Bronchial epithelial cell (primary cell): Measurements from ENCODE around the gene TPPP. TPM values are rescaled to one million over a fixed set of nuclear protein-coding genes. Genes with fewer than 3 reads are reported as not detected.
"Not testable (repeated sequence)": the region's sequence is repeated elsewhere in the genome, so short reads cannot be mapped to it uniquely, and the experiment has no call there.

Experiments
- DNase-seq: peaks from one replicate; pipeline ENCODE4 v3.0.0-alpha.2; 2010; ENCODE audit warnings: low read depth
- FAIRE-seq: peaks from 2 replicates; lab custom pipeline; 2011; peaks lifted over from hg19 to GRCh38; lab: Jason Lieb, UNC
- H3K27me3 ChIP-seq: 2 replicates; pipeline ENCODE4 v1.5.1; 2011; ENCODE audit warnings: low read length; ENCODE audit not compliant: control insufficient read depth, insufficient read depth
- H3K36me3 ChIP-seq: 2 replicates; pipeline ENCODE4 v1.5.1; 2011; ENCODE audit warnings: low read length; ENCODE audit not compliant: control insufficient read depth, insufficient read depth
- H3K4me3 ChIP-seq: 2 replicates; pipeline ENCODE4 v1.5.1; 2011; ENCODE audit warnings: mild to moderate bottlenecking, low read depth, low read length, control low read depth
- total RNA-seq: library from RNA; depleted of rRNA; stranded (reverse); fragments of >200 nt; gene quantifications from 2 replicates; pipeline ENCODE4 v1.2.1, GENCODE V29; 2014
- TF ChIP-seq, protein P1 (sequence below): IDR thresholded peaks from 2 replicates; pipeline ENCODE4 v1.5.1; 2011; ENCODE audit warnings: mild to moderate bottlenecking, moderate library complexity, low read length, control low read depth, inconsistent platforms; ENCODE audit not compliant: insufficient read depth, severe bottlenecking

Gene TPPP
- 1.6 and 2.4 TPM in 2 replicates for total RNA-seq

GRCh38 chr5:693271-694041 is at the start of gene TPPP:
TSS of gene TPPP (minus strand) at chr5:693352. CDS start at chr5:678060, 15,292 bp downstream.
- FAIRE-seq, H3K27me3 ChIP-seq, H3K36me3 ChIP-seq: not testable (repeated sequence)
- H3K4me3 ChIP-seq = peak within 1 kb of the TSS; percentile 45
- peak; percentile 24 for DNase-seq

DNA sequence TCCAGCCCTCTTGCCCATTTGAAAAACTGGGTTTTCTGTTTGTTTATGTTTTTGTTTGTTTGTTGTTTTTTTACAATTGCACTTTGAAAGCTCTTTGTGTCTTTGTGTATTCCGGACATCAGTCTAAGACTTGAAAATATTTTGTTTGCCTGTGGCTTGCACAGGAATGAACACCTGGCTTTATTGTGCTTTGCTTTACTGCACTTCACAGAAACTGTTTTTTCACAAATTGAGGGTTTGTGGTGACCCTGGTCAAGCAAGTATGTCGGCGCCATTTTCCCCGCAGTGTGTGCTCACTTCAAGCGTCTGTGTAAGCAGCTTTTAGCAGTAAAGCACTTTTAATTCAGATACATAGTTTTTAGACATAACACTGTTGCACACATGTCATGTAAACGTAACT is 49.1 kb upstream of the TPPP start:
- FAIRE-seq, H3K36me3 ChIP-seq: not testable (repeated sequence)

DNA sequence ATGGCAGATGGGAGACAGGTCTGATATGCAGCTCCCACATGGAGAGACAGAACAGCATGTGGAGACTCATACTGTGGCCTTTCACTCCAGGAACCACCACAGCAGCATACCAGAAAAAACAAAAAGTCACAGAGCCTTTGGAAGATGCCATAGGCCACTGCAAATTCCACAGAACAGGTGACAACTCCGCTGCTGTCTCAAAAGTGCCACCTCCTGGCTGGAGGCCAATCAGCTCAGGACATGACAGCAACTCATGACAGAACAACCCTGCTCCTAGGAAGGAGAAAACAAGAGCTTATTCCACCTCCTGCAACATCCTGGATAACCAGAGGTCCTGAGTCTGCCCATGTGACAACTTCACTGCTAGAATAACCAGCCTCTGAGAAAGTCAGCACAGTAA is 41.0 kb upstream of the TPPP start:
- FAIRE-seq = peak; percentile 13

More for the DNA sequence above, 49.1 kb upstream of the TPPP start:
- H3K4me3 ChIP-seq, DNase-seq, H3K27me3 ChIP-seq: not testable (repeated sequence)

GRCh38 chr5:732754-733454 is 39.8 kb upstream of the TPPP start:
- not testable (repeated sequence) for H3K36me3 ChIP-seq, FAIRE-seq, H3K4me3 ChIP-seq, H3K27me3 ChIP-seq, DNase-seq

More for the DNA sequence above, 41.0 kb upstream of the TPPP start:
- H3K36me3 ChIP-seq, H3K27me3 ChIP-seq, DNase-seq, H3K4me3 ChIP-seq: not testable (repeated sequence)

DNA sequence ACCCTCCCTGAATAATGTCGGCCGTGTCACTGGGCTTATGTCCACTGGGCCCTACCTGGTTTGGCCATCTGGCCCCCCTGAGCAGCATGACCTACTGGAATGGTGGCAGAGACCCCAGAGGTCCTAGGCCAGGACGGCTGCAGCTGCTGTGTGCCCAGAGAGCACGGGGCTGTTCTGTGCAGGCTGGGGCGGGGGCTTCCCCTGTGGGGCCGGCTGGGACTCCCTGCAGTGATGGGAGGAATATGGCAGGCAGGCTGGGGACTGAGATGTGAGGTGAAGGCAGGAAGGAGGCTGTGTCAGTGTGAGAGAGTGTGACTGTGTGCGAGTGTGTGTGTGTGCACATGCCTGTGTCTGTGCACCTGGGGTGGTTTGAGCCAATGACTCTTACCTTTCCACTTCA is 36.1 kb upstream of the TPPP start:
- not testable (repeated sequence) for H3K4me3 ChIP-seq, H3K36me3 ChIP-seq, FAIRE-seq, DNase-seq, H3K27me3 ChIP-seq

DNA sequence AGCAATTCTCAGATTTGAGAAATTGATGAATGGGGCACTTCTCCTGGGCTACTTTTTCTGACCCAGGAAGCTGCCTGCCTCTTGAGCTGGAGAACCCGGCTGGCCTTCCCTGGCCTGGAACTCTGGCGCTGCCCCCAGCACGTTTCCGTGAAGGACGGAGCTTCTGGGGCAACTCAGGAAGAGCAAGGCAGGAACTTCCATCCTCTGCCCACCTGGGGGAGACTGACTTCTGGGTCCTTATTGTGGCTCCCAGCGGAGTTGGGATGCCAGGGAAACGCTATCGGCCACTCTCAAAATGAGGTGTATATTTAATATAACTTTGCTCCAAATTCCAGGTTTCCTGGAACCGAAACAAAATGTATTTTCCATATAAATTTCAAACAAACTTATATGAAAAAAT is 33.9 kb upstream of the TPPP start:
- not testable (repeated sequence) for FAIRE-seq, H3K4me3 ChIP-seq, H3K36me3 ChIP-seq, H3K27me3 ChIP-seq
- peak; percentile 23 for DNase-seq

GRCh38 chr5:723865-724264 is 30.7 kb upstream of the TPPP start:
- H3K36me3 ChIP-seq, H3K27me3 ChIP-seq, FAIRE-seq, H3K4me3 ChIP-seq: not testable (repeated sequence)
- peak; percentile 42 for DNase-seq

DNA sequence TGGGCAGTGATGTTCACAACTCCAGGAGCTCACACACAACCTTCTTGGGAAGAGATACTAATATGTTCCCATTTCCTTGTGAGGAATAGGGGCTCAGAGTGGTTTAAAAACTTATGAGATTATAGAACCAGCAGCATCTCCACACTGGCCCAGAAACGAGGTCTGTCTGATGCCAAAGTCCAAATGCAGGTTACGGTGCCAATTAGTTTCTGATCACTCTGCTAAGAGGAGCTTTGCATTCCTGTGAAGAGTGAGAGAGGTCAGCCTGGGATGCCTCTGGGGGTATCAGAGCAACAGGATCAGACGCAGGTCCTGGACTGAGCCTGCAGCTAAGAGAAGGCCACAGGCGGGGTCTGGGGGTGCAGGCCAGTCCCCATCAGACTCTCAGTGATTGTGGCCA is 30.2 kb upstream of the TPPP start:
- FAIRE-seq, DNase-seq, H3K27me3 ChIP-seq, H3K4me3 ChIP-seq, H3K36me3 ChIP-seq: not testable (repeated sequence)

GRCh38 chr5:719379-719778 is 26.2 kb upstream of the TPPP start:
- not testable (repeated sequence) for H3K27me3 ChIP-seq, DNase-seq, FAIRE-seq, H3K36me3 ChIP-seq, H3K4me3 ChIP-seq

DNA sequence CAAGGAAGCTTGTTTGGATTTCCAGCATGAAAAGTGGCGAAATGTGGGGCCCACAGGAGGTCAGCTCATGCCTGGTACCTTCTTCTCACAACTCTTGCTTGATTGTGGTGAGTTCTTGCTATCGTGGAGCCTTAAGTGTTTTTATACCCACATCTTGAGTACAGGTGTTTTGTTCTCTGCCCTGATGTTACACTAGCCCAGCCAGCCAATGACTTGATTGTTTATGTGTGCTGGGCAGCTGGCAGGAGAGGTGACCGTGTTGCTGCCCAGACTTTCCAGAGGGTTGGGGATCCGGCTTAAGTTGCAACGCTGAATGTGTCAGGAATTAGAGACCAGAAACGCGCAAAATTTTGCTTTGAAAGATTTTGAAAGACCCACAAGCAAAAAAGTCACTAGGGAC is 24.0 kb upstream of the TPPP start:
- no peaks in the 10 kb centered on the region for H3K27me3 ChIP-seq
- no peak overlapping the region for H3K4me3 ChIP-seq
- DNase-seq (no peak), FAIRE-seq (no peak)
- H3K36me3 ChIP-seq = no peaks in the 10 kb centered on the region
- TF ChIP-seq, protein P1, sequence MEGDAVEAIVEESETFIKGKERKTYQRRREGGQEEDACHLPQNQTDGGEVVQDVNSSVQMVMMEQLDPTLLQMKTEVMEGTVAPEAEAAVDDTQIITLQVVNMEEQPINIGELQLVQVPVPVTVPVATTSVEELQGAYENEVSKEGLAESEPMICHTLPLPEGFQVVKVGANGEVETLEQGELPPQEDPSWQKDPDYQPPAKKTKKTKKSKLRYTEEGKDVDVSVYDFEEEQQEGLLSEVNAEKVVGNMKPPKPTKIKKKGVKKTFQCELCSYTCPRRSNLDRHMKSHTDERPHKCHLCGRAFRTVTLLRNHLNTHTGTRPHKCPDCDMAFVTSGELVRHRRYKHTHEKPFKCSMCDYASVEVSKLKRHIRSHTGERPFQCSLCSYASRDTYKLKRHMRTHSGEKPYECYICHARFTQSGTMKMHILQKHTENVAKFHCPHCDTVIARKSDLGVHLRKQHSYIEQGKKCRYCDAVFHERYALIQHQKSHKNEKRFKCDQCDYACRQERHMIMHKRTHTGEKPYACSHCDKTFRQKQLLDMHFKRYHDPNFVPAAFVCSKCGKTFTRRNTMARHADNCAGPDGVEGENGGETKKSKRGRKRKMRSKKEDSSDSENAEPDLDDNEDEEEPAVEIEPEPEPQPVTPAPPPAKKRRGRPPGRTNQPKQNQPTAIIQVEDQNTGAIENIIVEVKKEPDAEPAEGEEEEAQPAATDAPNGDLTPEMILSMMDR = no peak

DNA sequence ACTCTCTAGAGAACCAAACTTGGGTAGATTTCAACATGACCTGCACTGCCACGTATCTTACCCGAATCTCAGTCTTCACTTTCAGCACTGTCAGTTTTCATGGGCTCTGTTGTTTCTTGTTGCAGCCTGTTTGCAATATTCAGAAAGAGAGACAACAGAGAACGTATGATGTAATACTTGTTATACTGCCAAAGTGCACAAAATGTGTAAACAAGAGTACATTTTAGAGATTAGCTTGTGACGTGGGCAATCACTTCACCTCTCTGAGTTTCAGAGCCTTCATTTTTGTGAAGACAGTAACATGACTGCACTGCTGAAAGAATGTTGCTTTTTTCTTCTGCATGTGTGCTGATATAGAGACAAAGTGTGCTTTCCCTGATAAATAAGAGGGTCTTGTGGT is 23.6 kb upstream of the TPPP start:
- H3K27me3 ChIP-seq, FAIRE-seq, H3K4me3 ChIP-seq, H3K36me3 ChIP-seq: not testable (repeated sequence)
- DNase-seq = peak; percentile 87

- not testable (repeated sequence) for H3K27me3 ChIP-seq, H3K36me3 ChIP-seq, DNase-seq, H3K4me3 ChIP-seq
- peak; percentile 83 for FAIRE-seq
Observed at GRCh38 chr5:715636-716035, 22.5 kb upstream of the TPPP start.
